ENCODE data around the gene CSF3R.
A peak's percentile ranks its signal among the peaks of the same experiment; 100 is the strongest.
"Not testable (repeated sequence)": the region's sequence is repeated elsewhere in the genome, so short reads cannot be mapped to it uniquely, and the experiment has no call there.

The CSF3R gene

DNA sequence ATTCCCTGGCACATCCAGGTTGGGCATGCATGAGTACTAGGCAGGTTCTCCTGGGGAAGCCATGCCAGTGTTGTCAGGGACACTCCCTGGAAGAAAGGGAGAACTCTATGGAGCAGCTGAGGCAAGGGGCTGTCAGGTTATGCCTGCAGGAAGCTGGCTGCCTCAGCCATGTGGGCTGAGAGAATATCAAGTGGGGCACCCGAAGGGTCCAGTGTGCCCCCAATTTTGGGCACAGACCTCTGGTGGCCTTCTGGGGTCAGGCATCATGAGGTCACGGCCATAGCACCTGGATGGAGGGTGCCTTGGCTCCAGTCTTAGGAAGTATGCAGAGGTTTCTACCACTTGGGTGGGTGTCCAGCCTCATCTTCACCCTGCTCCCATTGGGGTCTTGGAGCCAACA lies 2.6 kb downstream of the CSF3R start:
- DNase-seq, result no peak
- Mint-ChIP-seq H3K4me3 (no peak overlapping the region), H3K27me3 (peaks cover 10% of the 10 kb centered on the region), H3K9me3 (no peaks in the 10 kb centered on the region), H3K36me3 (ENCODE audit: low read depth) (no peaks in the 10 kb centered on the region), H3K27ac (no peak overlapping the region), H3K4me1 (ENCODE audit: low read depth) (peaks cover 10% of the 10 kb centered on the region)

DNA sequence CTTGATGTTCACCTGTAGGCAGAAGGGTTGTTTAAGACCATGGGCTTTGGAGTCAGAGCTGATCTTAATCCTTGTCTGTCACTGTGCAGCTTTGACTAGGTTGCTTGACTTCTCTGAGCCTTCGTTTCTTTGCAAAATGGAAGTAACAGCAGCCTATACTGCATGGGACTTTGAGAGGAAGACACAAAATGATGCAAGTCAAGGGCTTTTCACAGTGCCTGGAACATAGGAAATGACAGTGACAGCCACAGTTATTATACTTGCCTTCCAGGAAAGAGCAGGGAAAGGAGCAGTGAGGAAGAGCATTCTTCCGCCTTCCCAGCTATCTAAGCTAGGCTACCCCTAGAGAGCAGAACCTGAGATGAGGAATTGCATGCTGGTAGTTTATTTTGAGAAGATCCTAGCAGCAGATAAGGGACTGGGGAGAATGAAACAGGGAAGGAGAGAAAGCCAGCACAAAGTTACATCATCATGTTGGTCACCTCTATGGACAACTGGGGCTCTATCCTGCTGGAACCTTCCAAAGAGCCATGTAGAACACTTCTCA lies 3.1 kb downstream of the CSF3R start:
- Mint-ChIP-seq H3K4me3 (no peak overlapping the region), H3K36me3 (ENCODE audit: low read depth) (no peaks in the 10 kb centered on the region), H3K27me3 (peaks cover 10% of the 10 kb centered on the region), H3K4me1 (ENCODE audit: low read depth) (peaks cover 12% of the 10 kb centered on the region), H3K9me3 (no peaks in the 10 kb centered on the region), H3K27ac (no peak overlapping the region)
- no peak for DNase-seq

- not testable (repeated sequence) for H3K27ac Mint-ChIP-seq; H3K36me3 Mint-ChIP-seq (ENCODE audit: low read depth); DNase-seq; H3K9me3 Mint-ChIP-seq; H3K27me3 Mint-ChIP-seq; H3K4me3 Mint-ChIP-seq
- peaks cover 18% of the 10 kb centered on the region for H3K4me1 Mint-ChIP-seq (ENCODE audit: low read depth)
Measured at GRCh38 chr1:36477615-36478014, 5.1 kb downstream of the CSF3R start.

DNA sequence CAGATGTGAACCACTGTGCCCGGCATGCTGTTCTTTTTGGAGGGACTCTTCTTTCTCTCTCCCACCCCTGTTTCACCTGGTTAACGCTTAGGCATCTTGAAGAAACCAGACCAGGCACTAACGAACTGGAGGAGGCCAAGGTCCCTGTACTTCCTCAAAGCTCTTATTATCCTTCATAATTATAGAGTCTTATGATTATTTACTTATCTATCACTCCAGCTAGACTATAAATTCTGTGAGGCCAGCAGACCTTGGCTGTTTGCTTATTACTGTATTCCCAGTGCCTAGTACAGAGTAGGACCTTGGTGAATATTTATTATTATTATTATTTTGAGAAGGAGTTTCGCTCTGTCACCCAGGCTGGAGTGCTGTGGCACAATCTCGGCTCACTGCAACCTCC lies 5.8 kb downstream of the CSF3R start:
- Mint-ChIP-seq H3K36me3 (ENCODE audit: low read depth) (no peaks in the 10 kb centered on the region), H3K27me3 (peaks cover 6% of the 10 kb centered on the region), H3K4me1 (ENCODE audit: low read depth) (peaks cover 11% of the 10 kb centered on the region), H3K27ac (peak overlapping the region; percentile 11), H3K9me3 (no peaks in the 10 kb centered on the region), H3K4me3 (no peak overlapping the region)
- no peak for DNase-seq

DNA sequence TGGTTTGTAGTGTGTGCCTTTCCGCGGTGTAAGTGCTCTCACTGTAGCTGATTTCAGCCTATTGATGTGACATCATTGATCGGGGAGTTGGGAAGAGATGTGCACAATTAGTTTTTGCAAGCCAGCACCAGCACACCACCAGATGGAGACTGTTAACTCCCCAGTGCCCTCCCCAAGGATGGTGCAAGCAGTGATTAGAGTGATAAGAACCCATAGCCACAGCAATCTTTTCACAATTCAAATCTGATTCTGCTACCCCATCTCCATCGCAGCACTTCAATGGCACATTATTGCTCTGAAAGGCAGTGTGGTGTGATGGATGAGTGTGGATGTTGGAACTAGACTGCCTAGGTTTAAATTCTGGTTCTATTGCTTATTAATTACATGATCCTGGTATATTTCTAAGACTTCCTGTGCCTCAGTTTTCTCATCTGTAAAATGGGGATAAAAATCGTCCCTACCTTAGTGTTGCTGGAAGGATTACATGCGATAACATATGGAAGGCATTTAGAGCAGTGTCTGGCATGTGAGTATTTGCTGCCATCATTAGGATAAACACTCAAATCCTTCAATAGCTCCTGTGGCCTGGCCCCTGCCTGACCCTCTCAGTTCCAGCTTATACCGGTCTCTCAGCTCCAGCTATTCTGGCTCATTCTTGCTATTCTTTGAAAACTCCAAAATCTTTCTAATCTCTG lies 6.7 kb downstream of the CSF3R start:
- Mint-ChIP-seq H3K27ac (no peak overlapping the region), H3K4me1 (ENCODE audit: low read depth) (peaks cover 8% of the 10 kb centered on the region), H3K9me3 (no peaks in the 10 kb centered on the region), H3K36me3 (ENCODE audit: low read depth) (no peaks in the 10 kb centered on the region), H3K4me3 (no peak overlapping the region), H3K27me3 (no peaks in the 10 kb centered on the region)
- DNase-seq, result no peak

- no peaks in the 10 kb centered on the region for H3K9me3 Mint-ChIP-seq
- no peak overlapping the region for H3K4me3 Mint-ChIP-seq
- H3K27ac Mint-ChIP-seq, result no peak overlapping the region
- H3K27me3 Mint-ChIP-seq, result no peaks in the 10 kb centered on the region
- no peak for DNase-seq
- peaks cover 8% of the 10 kb centered on the region for H3K4me1 Mint-ChIP-seq (ENCODE audit: low read depth)
- H3K36me3 Mint-ChIP-seq (ENCODE audit: low read depth), result no peaks in the 10 kb centered on the region
Measured at GRCh38 chr1:36475341-36475740, 7.4 kb downstream of the CSF3R start.

DNA sequence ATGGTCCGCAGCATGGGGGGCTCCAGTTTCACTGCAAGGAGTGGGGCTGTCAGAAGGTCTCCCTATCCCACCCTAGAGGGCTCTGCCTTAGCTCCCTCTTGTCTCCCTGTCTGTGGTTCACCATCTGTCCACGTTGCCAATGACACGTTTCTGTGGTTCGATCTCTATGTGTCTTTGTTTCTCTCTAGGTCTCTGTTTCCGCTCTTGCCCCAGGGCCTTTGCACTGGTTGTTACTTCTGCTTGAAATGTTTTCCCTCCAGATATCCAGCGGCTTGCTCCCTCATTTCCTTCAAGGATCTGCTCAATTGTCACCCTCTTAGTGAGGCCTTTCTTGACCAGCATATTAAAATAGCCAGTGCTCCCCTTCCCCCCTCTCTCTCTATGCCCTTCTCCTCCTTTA lies 10.1 kb downstream of the CSF3R start:
- Mint-ChIP-seq H3K9me3 (no peaks in the 10 kb centered on the region), H3K4me1 (ENCODE audit: low read depth) (peaks cover 8% of the 10 kb centered on the region), H3K36me3 (ENCODE audit: low read depth) (no peaks in the 10 kb centered on the region), H3K27ac (peak overlapping the region; percentile 26), H3K27me3 (no peaks in the 10 kb centered on the region), H3K4me3 (no peak overlapping the region)
- DNase-seq, result no peak

DNA sequence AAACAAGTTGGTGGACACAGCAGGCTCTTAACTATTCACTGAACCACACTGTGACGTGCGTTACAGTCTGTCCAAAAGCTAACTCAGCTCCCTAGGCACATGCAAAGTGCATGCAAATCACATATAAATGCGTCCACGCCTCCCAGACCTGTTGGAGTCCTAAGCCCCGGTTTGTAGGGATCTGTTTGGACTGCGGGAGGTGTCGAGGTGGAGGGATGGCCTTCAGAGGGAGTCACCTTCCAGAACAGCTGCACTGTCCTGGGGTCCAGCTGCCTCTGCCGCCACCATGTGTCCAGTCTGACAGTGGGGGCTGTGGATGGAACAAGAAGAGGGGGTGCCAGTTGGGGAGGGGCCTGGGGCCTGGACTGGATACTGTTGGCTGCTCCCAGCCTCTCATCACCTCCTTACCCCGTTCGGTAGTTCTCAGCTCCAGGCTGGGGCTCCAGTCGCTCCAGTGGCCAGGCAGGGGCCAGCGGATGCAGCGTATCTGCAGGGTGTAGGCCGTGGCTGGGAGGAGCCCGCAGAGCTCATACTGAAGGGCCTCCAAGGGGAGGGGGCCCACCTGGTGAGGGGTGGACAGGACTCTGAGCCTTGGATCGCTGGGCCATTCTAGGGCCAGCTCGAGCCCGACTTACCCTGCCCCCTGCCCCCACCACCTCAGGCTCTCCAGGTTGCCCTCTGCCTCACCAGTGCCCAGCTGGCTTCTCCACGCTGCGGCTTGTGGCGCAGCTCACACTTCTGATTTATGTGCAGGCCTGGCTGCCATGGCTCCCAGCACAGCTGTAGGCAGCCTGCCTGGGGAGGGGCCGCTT lies 10.7 kb downstream of the CSF3R start:
- Mint-ChIP-seq H3K27me3 (no peaks in the 10 kb centered on the region), H3K4me1 (ENCODE audit: low read depth) (peaks cover 8% of the 10 kb centered on the region), H3K27ac (no peak overlapping the region), H3K9me3 (no peaks in the 10 kb centered on the region), H3K4me3 (no peak overlapping the region), H3K36me3 (ENCODE audit: low read depth) (no peaks in the 10 kb centered on the region)
- DNase-seq, result no peak

- no peak overlapping the region for H3K27ac Mint-ChIP-seq
- H3K4me3 Mint-ChIP-seq, result no peak overlapping the region
- no peaks in the 10 kb centered on the region for H3K9me3 Mint-ChIP-seq
- peaks cover 13% of the 10 kb centered on the region for H3K4me1 Mint-ChIP-seq (ENCODE audit: low read depth)
- no peaks in the 10 kb centered on the region for H3K27me3 Mint-ChIP-seq
- peaks cover under 1% of the 10 kb centered on the region for H3K36me3 Mint-ChIP-seq (ENCODE audit: low read depth)
- DNase-seq, result no peak
Measured at GRCh38 chr1:36469163-36469562, 13.6 kb downstream of the CSF3R start.

DNA sequence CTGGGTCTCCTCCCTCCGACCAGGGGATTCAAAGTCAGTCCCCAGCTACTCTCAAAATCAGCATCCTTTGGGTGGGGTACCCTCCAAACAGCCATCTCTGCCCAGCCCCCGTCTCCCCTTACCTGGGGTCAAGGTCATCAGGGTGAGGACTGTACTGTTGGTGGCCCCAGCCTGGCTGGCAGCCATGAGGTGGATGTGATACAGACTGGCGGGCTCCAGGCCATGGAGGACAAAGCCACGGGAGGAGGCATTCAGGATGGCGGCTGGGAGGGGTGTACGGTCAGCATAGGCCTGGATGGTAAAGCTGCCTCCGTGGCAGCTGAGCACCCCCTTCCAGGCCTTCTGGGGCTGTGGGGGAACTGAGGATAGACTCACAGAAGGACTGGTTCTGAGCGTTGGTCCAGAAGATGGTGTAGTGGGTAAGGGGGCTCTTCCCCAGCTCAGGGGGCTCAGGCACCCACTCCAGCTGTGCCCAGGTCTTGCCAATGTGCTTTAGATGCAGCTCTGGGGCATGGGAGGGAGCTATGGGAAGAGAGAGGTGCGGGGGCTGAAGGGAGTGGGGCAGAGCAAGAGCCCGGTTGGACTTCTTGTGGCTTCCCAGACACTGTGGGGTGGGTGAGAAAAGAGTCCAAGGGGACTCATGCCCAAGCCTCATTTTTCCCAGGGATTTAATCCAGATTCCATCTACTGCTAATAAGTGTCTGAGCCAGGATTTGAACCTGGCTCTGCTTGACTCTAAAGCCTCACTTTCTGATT lies 14.8 kb downstream of the CSF3R start:
- Mint-ChIP-seq H3K36me3 (ENCODE audit: low read depth) (peaks cover 10% of the 10 kb centered on the region), H3K9me3 (no peaks in the 10 kb centered on the region), H3K4me3 (no peak overlapping the region), H3K27ac (no peak overlapping the region), H3K4me1 (ENCODE audit: low read depth) (peaks cover 16% of the 10 kb centered on the region), H3K27me3 (no peaks in the 10 kb centered on the region)
- DNase-seq, result no peak

GRCh38 chr1:36467027-36467410 lies 15.7 kb downstream of the CSF3R start:
- H3K9me3 Mint-ChIP-seq, result no peaks in the 10 kb centered on the region
- DNase-seq, result no peak
- no peak overlapping the region for H3K4me3 Mint-ChIP-seq
- H3K27me3 Mint-ChIP-seq, result no peaks in the 10 kb centered on the region
- peaks cover 22% of the 10 kb centered on the region for H3K4me1 Mint-ChIP-seq (ENCODE audit: low read depth)
- H3K27ac Mint-ChIP-seq, result no peak overlapping the region
- peaks cover 15% of the 10 kb centered on the region for H3K36me3 Mint-ChIP-seq (ENCODE audit: low read depth)

DNA sequence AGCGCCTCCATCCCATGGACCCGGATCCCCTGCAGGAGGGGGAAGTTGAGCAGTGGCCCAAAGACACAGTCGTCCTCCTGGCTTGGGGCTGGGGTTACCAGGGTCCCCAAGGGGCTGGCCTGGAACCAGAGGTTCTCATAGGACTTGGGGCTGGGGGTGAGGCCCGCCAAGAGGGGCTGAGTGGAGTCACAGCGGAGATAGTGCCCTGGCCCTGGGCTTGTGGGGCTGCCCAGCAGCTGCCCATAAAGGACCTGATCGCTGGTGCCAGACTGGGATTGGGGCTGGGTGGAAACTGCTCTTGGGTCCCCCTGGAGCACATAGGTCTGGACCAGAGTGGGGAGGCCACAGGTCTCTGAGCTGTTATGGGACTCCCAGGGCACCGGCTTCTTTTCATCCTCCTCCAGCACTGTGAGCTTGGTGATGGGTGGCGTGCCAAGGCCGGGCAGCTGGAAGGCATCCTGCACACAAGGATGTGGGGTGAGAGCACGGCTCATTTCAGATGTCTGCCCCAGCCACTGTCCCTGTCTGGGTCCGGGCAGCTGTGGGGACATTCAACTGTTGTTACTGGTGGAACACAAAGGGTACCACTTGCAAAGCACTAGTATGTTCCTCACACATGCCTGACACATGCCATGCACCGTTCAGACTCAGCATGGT lies 16.2 kb downstream of the CSF3R start:
- Mint-ChIP-seq H3K4me3 (no peak overlapping the region), H3K27ac (no peak overlapping the region), H3K4me1 (ENCODE audit: low read depth) (peaks cover 27% of the 10 kb centered on the region), H3K36me3 (ENCODE audit: low read depth) (peaks cover 20% of the 10 kb centered on the region), H3K27me3 (no peaks in the 10 kb centered on the region), H3K9me3 (no peaks in the 10 kb centered on the region)
- no peak for DNase-seq

DNA sequence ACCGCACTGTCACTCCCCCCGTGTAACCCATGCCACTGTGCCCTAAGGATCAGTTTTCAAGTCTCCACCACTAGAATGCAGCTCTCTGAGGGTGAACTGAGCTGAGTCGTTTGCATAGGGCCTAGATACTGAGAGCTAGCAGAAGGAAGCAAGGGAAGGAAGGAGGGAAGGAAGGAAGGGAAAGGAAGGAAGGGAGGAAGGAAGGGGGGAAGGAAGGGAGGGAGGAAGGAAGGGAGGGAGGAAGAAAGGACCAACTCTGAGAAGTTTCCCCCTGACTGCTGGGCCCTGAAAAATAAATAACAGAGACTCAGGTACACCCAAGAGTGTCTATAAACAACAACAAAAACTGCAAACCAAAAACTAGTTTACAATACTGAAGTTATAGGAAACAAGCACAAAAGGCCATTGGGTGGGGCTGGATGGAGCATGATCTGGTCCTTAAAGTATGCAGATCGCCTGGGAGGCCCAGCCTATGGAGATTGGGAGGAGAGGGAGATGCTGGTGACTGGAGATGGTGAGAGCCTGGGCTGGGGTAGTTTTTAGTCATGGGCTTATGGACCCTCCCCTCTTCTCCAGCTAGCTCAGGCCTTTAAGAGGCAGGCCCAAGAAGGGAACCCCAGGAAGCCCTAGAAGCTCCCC lies 16.9 kb downstream of the CSF3R start:
- Mint-ChIP-seq H3K9me3 (no peaks in the 10 kb centered on the region), H3K27ac (peak overlapping the region; percentile 99), H3K4me3 (no peak overlapping the region), H3K36me3 (ENCODE audit: low read depth) (peaks cover 27% of the 10 kb centered on the region), H3K27me3 (no peaks in the 10 kb centered on the region), H3K4me1 (ENCODE audit: low read depth) (peaks cover 32% of the 10 kb centered on the region)
- no peak for DNase-seq
